Measurements from ENCODE around the gene IL36B. TPM values are rescaled to one million over a fixed set of nuclear protein-coding genes. Genes with fewer than 3 reads are reported as not detected.

The IL36B gene
- total and polyA plus RNA-seq, 9 donors = not detected

DNA sequence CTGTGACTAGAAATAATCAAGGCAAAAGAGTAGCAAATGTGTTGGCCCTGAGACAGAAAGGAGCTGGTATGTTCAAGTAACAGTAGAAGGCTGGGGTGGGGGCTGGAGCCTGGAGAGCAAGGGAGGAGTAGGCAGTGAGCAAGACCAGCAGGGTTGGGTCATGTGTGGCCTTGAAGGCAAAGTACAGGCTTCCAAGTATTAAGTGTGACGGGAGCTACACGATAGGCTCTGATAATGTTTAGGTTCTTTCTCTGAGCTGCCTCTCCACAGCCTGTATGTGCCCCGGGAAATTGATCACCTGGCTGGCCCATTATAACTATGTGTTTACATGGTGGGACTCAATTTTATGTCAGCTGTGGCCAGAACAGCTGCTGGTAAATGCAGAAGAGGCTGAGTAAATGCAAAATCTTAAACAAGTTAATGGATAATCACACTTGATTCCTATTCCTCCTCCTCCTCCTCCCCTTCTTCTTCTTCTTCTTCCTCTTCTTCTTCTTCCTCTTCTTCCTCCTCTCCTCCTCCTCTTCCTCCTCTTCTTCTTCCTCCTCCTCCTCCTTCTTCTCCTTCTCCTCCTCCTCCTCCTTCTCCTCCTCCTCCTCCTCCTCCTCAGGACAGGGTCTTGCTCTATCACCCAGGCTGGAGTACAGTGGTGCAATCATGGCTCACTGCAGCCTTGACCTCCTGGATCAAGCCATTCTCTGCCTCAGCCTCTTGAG, 24.4 kb upstream of the IL36B start:
- Histone ChIP-seq H3K4me1 (ENCODE audit: control insufficient read depth, insufficient read depth, low read length) (peaks cover 21% of the 10 kb centered on the region), H3K27me3 (ENCODE audit: control insufficient read depth, insufficient read depth, low read length) (no peaks in the 10 kb centered on the region), H3K27ac (ENCODE audit: low read length) (no peak overlapping the region), H3K36me3 (ENCODE audit: control insufficient read depth, insufficient read depth, low read length) (no peaks in the 10 kb centered on the region), H3K4me3 (ENCODE audit: low read length) (no peak overlapping the region), H3K9me3 (replicated peaks; ENCODE audit: control insufficient read depth, low read depth, low read length) (no peaks in the 10 kb centered on the region)
- peak; percentile 12 for DNase-seq
- WGBS (ENCODE audit: insufficient coverage) = 78% methylated on average over 3 of the region's 3 CpGs

- Histone ChIP-seq H3K4me1 (ENCODE audit: control insufficient read depth, insufficient read depth, low read length) (peaks cover 21% of the 10 kb centered on the region), H3K4me3 (ENCODE audit: low read length) (no peak overlapping the region), H3K36me3 (ENCODE audit: control insufficient read depth, insufficient read depth, low read length) (no peaks in the 10 kb centered on the region), H3K27me3 (ENCODE audit: control insufficient read depth, insufficient read depth, low read length) (no peaks in the 10 kb centered on the region), H3K27ac (ENCODE audit: low read length) (no peak overlapping the region), H3K9me3 (replicated peaks; ENCODE audit: control insufficient read depth, low read depth, low read length) (no peaks in the 10 kb centered on the region)
- no CpG with 5 or more reads among the region's 3 CpGs for WGBS (ENCODE audit: insufficient coverage)
- no peak for DNase-seq
These were observed 22.9 kb upstream of the IL36B start for GRCh38 chr2:113075600-113075999.

DNA sequence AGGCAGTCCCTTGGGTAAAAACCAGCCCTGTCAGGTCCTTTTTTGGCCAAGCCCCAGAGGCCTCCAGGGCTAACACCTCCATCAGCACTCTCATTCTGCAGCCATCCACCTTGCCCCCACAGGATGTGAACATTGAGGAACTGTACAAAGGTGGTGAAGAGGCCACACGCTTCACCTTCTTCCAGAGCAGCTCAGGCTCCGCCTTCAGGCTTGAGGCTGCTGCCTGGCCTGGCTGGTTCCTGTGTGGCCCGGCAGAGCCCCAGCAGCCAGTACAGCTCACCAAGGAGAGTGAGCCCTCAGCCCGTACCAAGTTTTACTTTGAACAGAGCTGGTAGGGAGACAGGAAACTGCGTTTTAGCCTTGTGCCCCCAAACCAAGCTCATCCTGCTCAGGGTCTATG, 22.4 kb upstream of the IL36B start:
- Histone ChIP-seq H3K27me3 (ENCODE audit: control insufficient read depth, insufficient read depth, low read length) (no peaks in the 10 kb centered on the region), H3K9me3 (replicated peaks; ENCODE audit: control insufficient read depth, low read depth, low read length) (no peaks in the 10 kb centered on the region), H3K36me3 (ENCODE audit: control insufficient read depth, insufficient read depth, low read length) (no peaks in the 10 kb centered on the region), H3K27ac (ENCODE audit: low read length) (no peak overlapping the region), H3K4me1 (ENCODE audit: control insufficient read depth, insufficient read depth, low read length) (peaks cover 21% of the 10 kb centered on the region), H3K4me3 (ENCODE audit: low read length) (no peak overlapping the region)
- DNase-seq = no peak
- WGBS (ENCODE audit: insufficient coverage) = 73% methylated on average over 2 of the region's 5 CpGs

GRCh38 chr2:113073325-113073834, 20.7 kb upstream of the IL36B start:
- DNase-seq = no peak
- H3K27me3 ChIP-seq (ENCODE audit: control insufficient read depth, insufficient read depth, low read length) = no peaks in the 10 kb centered on the region
- no peaks in the 10 kb centered on the region for H3K9me3 ChIP-seq (replicated peaks; ENCODE audit: control insufficient read depth, low read depth, low read length)
- no peak overlapping the region for H3K4me3 ChIP-seq (ENCODE audit: low read length)
- 100% methylated on average over 2 of the region's 3 CpGs for WGBS (ENCODE audit: insufficient coverage)
- H3K27ac ChIP-seq (ENCODE audit: low read length) = no peak overlapping the region
- no peaks in the 10 kb centered on the region for H3K36me3 ChIP-seq (ENCODE audit: control insufficient read depth, insufficient read depth, low read length)
- peaks cover 17% of the 10 kb centered on the region for H3K4me1 ChIP-seq (ENCODE audit: control insufficient read depth, insufficient read depth, low read length)

- Histone ChIP-seq H3K27ac (ENCODE audit: low read length) (no peak overlapping the region), H3K4me3 (ENCODE audit: low read length) (no peak overlapping the region), H3K36me3 (ENCODE audit: control insufficient read depth, insufficient read depth, low read length) (no peaks in the 10 kb centered on the region), H3K4me1 (ENCODE audit: control insufficient read depth, insufficient read depth, low read length) (peaks cover 9% of the 10 kb centered on the region), H3K9me3 (replicated peaks; ENCODE audit: control insufficient read depth, low read depth, low read length) (no peaks in the 10 kb centered on the region), H3K27me3 (ENCODE audit: control insufficient read depth, insufficient read depth, low read length) (no peaks in the 10 kb centered on the region)
- DNase-seq = no peak
- 67% methylated on average over 1 of the region's 4 CpGs for WGBS (ENCODE audit: insufficient coverage)
These were observed 19.9 kb upstream of the IL36B start for GRCh38 chr2:113072584-113072983.

DNA sequence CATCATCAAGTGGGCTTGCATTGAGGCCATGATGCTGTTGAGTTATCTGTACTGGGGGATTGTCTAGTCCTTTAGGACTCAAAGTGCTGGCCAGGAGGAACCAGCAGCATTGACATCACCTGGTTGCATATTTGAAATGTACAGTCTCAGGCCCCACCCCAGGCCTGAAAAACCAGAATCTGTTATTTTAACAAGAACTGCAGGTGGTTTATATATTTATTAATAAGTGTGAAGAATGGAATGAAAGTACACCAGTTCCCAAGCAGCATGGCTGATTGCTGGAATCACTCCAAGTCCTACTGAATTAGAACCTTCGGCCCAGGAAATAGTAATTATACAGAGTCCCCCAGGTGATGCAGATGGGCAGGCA, 17.9 kb upstream of the IL36B start:
- DNase-seq = no peak
- Histone ChIP-seq H3K4me3 (ENCODE audit: low read length) (no peak overlapping the region), H3K4me1 (ENCODE audit: control insufficient read depth, insufficient read depth, low read length) (peaks cover 9% of the 10 kb centered on the region), H3K36me3 (ENCODE audit: control insufficient read depth, insufficient read depth, low read length) (no peaks in the 10 kb centered on the region), H3K9me3 (replicated peaks; ENCODE audit: control insufficient read depth, low read depth, low read length) (no peaks in the 10 kb centered on the region), H3K27me3 (ENCODE audit: control insufficient read depth, insufficient read depth, low read length) (no peaks in the 10 kb centered on the region), H3K27ac (ENCODE audit: low read length) (no peak overlapping the region)
- WGBS (ENCODE audit: insufficient coverage) = no CpG with 5 or more reads among the region's 1 CpG

DNA sequence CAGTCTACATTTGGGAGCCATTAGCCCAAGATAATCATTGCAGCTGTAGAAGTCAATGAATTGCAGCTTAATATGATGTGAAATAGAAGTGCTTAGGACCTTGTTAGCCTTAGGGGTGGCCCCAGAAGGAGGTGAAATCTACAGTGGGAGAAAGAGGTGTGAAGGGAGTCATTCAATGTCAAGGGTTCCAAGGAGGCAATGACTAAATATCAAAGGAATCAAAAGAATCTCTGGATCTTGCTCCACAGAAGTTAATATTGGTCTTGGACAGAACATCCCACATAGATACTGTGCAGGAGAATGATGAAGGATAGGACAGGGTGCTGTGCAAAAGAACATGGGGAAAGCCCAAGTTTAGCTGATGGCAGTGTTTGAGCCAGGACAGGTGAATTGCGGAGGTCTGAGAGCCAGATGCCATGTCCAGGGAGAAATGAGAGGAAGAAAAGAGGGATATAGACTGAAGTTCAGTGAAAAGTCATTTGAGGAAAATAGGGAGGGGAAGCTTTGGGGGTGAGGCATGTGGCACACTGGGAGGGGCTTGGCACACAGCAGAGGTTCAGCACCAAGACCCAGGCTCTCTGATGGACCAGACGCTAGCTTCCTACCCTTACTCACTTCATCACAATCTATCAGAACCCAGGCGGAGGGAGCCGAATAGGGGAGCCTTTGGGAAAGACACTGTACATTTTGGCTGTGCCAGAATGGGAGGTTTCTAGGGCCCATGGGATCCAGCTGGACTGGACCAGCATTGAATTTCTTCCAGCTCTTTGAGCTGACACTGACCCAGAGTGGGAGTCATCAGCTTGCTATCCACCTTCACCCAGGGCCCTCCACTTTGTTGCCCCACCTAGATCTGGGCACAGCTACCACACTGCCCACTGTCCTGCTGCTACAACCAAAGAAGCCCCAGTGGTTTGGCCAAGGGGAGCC, 17.3 kb upstream of the IL36B start:
- Histone ChIP-seq H3K4me1 (ENCODE audit: control insufficient read depth, insufficient read depth, low read length) (peaks cover 9% of the 10 kb centered on the region), H3K27me3 (ENCODE audit: control insufficient read depth, insufficient read depth, low read length) (no peaks in the 10 kb centered on the region), H3K9me3 (replicated peaks; ENCODE audit: control insufficient read depth, low read depth, low read length) (no peaks in the 10 kb centered on the region), H3K27ac (ENCODE audit: low read length) (no peak overlapping the region), H3K4me3 (ENCODE audit: low read length) (no peak overlapping the region), H3K36me3 (ENCODE audit: control insufficient read depth, insufficient read depth, low read length) (no peaks in the 10 kb centered on the region)
- WGBS (ENCODE audit: insufficient coverage) = 100% methylated on average over 1 of the region's 4 CpGs
- no peak for DNase-seq

GRCh38 chr2:113068706-113069485, 16.2 kb upstream of the IL36B start:
- no peak overlapping the region for H3K4me3 ChIP-seq (ENCODE audit: low read length)
- peaks cover 1% of the 10 kb centered on the region for H3K4me1 ChIP-seq (ENCODE audit: control insufficient read depth, insufficient read depth, low read length)
- no CpG with 5 or more reads among the region's 5 CpGs for WGBS (ENCODE audit: insufficient coverage)
- no peaks in the 10 kb centered on the region for H3K9me3 ChIP-seq (replicated peaks; ENCODE audit: control insufficient read depth, low read depth, low read length)
- no peaks in the 10 kb centered on the region for H3K27me3 ChIP-seq (ENCODE audit: control insufficient read depth, insufficient read depth, low read length)
- H3K36me3 ChIP-seq (ENCODE audit: control insufficient read depth, insufficient read depth, low read length) = no peaks in the 10 kb centered on the region
- H3K27ac ChIP-seq (ENCODE audit: low read length) = no peak overlapping the region
- no peak for DNase-seq

- WGBS (ENCODE audit: insufficient coverage) = no CpG with 5 or more reads among the region's 2 CpGs
These were observed 15.6 kb upstream of the IL36B start for GRCh38 chr2:113068249-113068648.

GRCh38 chr2:113067681-113068080, 15.0 kb upstream of the IL36B start, which contains the start of gene IL1F10:
Gene IL1F10 (plus strand): TSS chr2:113067970. CDS start chr2:113072739, 4,769 bp downstream.
- no peaks in the 10 kb centered on the region for H3K4me1 ChIP-seq (ENCODE audit: control insufficient read depth, insufficient read depth, low read length)
- no peaks in the 10 kb centered on the region for H3K9me3 ChIP-seq (replicated peaks; ENCODE audit: control insufficient read depth, low read depth, low read length)
- WGBS (ENCODE audit: insufficient coverage) = 68% methylated on average over 3 of the region's 3 CpGs
- no peaks in the 10 kb centered on the region for H3K36me3 ChIP-seq (ENCODE audit: control insufficient read depth, insufficient read depth, low read length)
- DNase-seq = no peak
- no peaks in the 10 kb centered on the region for H3K27me3 ChIP-seq (ENCODE audit: control insufficient read depth, insufficient read depth, low read length)
- no peak within 1 kb of the TSS for H3K4me3 ChIP-seq (ENCODE audit: low read length)
- H3K27ac ChIP-seq (ENCODE audit: low read length) = no peak within 1 kb of the TSS

More at GRCh38 chr2:113068249-113068648, 15.6 kb upstream of the IL36B start:
- Histone ChIP-seq H3K4me3 (ENCODE audit: low read length) (no peak overlapping the region), H3K9me3 (replicated peaks; ENCODE audit: control insufficient read depth, low read depth, low read length) (no peaks in the 10 kb centered on the region), H3K4me1 (ENCODE audit: control insufficient read depth, insufficient read depth, low read length) (no peaks in the 10 kb centered on the region), H3K27ac (ENCODE audit: low read length) (no peak overlapping the region), H3K27me3 (ENCODE audit: control insufficient read depth, insufficient read depth, low read length) (no peaks in the 10 kb centered on the region), H3K36me3 (ENCODE audit: control insufficient read depth, insufficient read depth, low read length) (no peaks in the 10 kb centered on the region)
- DNase-seq = no peak

Data from muscle of leg (tissue), 11 donors.